Measurements from ENCODE around the gene EIF2B4.

GRCh38 chr2:27322766-27323595 lies 47.2 kb downstream of the EIF2B4 start, which contains the start of gene MPV17:
- TF ChIP-seq CTCF (IDR thresholded peaks at IDR 0.05) (peak in 2 of 7 experiments; percentile 7 to 12), POLR2A (IDR thresholded peaks at IDR 0.05) (peak; percentile 90 to 95 (median 95))

Data from body of pancreas (tissue), 4 donors.